GM18520 (cell line): ENCODE results near the gene ZYG11B.
"Not testable (repeated sequence)": the region's sequence is repeated elsewhere in the genome, so short reads cannot be mapped to it uniquely, and the experiment has no call there.

Experiments used
- ATAC-seq: cut with Tn5 transposase; IDR thresholded peaks from one replicate; pipeline ENCODE4 v1.9.1; 2021; ENCODE audit not compliant: unreplicated experiment

ZYG11B gene

DNA sequence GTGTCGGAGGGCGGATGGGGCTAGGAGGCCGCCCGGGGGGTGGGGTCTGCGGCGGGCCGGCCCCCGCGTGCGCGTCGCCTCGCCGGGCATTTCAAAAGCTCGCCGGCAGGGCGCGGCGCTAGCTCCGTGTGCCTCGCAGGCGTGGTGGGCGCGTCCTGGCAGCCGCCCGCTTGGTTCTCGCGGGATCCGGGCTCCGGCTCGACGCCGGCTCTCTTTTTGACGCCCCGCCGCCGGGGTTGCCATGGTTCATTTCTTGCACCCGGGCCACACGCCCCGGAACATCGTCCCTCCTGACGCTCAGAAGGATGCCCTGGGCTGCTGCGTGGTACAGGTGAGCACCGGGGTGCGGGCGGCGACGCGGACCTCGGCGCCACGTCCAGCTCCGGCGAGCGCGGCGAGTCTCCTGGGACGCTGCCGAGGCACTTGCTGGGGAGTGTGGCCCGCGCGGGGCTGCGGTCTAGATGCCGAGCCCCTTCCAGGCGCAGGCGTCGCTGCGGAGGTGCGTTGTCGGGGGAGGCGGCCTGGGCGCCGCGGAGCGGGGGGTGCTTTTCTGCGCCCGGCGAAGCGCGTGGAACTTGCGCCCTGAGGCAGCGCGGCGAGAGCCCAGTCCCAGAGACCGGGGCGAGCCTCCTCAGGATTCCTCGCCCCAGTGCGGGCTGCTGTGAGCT, 116.5 kb downstream of the ZYG11B start, which contains the start of gene ZYG11A:
Gene ZYG11A, plus strand, starts transcription at position 118 of the 668 bp plus-strand sequence. Its CDS starts 124 bp downstream, at position 242.
- ATAC-seq = peak; percentile 74

DNA sequence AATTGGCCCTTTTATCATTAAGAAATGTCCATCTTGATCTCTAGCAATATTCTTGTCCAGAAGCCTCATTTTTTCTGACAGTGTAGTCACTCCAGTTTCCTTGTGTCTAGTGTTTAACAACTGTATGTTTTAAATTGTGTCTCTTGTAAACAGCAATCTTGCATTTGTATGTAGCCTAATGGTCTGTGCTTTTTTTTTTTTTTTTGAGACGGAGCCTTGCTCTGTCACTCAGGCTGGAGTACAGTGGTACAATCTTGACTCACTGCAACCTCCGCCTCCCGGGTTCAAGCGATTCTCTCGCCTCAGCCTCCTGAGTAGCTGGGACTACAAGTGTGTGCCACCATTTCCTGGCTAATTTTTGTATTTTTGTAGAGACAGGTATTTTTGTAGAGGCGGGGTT, 118.9 kb downstream of the ZYG11B start:
- ATAC-seq = not testable (repeated sequence)

DNA sequence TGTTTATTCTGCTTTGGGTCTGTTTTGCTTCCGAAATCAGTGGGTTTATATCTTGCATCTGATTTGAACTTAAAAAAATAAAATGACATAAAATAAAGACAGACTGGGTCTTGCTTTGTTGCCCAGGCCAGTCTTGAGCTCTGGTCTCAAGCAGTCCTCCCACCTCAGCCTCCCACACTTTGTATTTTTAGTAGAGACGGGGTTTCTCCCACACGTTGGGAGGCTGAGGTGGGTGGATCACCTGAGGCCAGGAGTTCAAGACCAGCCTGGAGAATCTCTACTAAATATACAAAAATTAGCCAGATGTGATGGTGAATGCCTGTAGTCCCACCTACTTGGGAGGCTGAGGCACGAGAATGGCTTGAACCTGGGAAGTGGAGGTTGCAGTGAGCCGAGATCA, 122.2 kb downstream of the ZYG11B start:
- no peak for ATAC-seq

DNA sequence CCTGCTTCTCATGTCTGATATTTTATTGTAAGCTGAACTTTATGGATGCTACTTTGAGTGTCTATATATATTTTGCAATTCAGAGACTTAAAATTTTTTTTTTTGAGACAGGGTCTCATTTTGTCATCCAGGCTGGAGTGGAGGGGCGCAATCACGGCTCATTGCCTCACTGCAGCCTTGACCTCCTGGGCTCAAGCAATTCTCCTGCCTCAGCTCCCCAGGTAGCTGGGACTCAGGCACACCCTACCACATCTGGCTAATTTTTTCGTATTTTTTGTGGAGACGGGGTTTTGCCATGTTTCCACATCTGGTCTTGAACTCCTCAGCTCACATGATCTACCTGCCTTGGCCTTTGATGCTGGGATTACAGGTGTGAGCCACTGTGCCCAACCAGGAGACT, 124.7 kb downstream of the ZYG11B start:
- no peak for ATAC-seq

DNA sequence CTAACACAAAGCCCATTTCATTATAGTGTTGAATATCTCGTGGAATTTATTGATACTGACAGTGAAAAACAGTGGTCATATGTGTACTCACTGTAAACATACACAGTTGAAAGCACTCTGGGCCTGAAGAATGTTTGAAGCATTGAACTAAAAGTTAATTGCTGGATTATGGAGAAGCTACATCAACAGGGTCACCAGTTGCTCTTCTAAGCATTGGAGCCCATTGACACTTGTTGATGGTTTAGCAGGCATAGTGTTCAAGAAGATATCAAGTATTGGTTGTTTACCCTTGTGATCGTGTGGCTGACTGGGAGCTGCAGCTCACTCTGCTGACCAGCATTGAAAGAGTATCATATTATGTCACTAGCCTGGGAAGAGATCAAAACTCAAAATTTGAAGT, 126.6 kb downstream of the ZYG11B start:
- no peak for ATAC-seq

DNA sequence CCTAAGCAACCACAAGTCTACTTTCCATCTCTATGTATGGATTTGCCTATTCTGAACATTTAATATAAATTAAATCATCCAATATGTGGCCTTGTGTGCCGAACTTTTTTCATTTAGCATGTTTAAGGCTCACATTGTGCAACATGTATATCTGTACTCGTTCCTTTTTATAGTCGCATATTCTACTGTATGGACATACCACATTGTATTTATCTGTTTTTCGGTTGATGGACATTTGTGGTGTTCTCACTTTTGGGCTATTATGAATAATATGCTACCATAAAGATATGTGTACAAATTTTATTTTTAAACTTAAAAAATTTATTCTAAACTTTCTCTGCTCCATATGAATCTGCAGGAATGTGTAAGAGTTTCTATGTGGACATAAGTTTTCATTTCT, 129.3 kb downstream of the ZYG11B start:
- no peak for ATAC-seq

DNA sequence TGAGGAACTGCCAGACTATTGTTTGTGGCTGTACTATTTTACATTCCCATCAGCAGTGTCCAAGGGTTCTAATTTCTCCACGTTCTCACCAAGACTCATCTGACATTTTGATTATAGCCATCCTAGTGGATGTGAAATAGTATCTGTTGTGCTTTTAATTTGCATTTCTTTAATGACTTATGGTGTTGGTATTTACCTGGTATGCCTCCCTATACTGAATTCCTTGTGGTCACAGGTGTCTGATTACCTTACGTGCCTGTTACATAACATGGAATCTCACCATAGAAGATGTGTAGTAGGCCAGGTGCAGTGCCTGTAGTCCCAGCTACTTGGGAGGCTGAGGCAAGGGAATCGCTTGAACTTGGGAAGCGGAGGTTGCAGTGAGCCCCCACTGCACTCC, 129.8 kb downstream of the ZYG11B start:
- ATAC-seq = no peak

DNA sequence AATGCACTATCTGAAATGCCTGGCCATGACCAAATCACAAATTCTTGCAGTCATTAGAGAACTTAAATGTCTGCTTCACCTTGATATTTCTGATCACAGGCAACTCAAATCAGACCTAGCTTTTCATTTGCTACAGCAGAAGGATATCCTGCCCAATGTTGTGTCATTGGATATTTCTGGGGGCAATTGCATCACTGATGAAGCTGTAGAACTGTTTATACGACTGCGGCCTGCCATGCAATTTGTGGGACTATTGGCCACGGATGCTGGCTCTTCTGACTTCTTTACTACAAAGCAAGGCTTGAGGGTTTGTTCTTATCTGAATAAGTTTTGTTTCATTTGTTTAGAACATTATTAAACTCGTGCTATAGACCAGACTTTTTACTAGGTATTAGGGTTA, 131.2 kb downstream of the ZYG11B start:
- ATAC-seq = no peak

DNA sequence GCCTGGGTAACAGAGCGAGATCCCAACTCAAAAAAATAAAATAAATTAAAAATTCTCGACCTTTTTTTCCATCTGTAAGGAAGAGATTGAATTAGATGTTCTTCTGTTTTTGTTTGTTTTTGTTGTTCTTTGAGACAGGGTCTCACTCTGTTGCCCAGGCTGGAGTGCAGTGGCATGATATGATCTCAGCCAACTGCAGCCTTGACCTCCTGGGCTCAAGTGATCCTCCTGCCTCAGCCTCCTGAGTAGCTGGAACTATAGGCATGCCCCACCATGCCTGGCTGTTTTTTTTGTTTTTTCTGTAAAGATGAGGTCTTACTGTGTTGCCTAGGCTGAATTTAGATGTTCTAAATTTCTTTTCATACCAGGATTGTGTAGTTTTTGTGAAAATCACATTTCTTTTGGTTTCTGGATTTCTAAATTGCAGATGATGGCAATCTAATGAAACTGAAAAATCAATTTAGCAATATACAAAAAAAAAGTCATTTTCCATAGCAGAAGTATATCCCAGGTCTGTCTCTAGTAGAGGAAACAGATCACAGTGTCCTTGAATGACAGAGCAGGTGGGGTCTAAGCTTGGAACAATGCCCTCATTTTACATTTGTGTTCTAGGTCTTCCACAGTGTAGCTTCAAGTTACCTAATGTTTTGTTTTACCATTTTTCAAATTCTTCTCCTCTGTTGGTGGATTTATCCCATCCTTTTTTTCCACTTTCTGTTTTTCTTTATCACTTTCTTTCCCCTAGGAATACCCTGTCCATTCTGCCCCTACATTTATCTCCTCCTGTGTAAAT, 136.6 kb downstream of the ZYG11B start:
- ATAC-seq = no peak

DNA sequence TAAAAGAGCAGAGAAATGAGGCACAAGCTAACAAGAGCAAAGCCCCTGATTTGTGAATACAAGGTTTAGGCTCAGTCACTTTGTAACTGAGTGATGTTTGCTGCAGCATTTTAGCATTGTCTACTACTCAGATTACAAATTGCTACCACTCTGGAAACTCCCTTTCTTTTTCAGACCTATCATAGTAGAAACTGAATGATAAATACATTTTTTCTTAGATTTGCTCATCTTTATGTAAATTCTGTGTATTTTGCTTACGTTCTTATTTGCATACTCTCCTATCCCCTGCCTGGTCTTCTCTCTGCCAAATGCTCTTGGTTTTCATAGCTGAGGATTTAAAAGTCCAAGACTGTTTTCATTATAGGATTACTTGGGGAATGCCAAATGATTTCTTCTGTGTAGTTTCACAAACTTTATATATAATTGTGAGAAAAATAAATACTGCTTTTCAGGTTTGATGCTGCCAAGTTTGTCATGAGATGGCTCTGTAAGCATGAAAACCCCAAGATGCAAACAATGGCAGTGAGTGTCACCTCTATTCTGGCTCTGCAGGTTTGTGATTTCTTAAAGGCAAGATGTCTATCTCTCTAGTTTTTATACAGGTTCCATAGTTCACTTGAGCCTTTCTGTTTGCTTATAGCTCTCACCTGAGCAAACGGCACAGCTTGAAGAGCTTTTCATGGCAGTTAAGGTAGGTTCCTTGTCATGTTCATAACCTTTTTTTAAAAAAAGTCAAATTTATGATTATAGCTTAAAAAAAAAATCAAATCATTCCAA, 141.0 kb downstream of the ZYG11B start:
- peak; percentile 95 for ATAC-seq

DNA sequence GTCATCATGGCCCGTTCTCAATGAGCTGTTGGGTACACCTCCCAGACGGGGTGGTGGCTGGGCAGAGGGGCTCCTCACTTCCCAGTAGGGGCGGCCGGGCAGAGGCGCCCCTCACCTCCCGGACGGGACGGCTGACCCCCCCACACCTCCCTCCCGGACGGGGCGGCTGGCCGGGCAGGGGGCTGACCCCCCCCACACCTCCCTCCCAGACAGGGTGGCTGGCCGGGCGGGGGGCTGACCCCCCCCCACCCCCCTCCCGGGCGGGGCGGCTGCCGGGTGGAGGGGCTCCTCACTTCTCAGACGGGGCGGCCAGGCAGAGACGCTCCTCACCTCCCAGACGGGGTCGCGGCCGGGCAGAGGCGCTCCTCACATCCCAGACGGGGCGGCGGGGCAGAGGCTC, 143.5 kb downstream of the ZYG11B start:
- ATAC-seq = not testable (repeated sequence)

DNA sequence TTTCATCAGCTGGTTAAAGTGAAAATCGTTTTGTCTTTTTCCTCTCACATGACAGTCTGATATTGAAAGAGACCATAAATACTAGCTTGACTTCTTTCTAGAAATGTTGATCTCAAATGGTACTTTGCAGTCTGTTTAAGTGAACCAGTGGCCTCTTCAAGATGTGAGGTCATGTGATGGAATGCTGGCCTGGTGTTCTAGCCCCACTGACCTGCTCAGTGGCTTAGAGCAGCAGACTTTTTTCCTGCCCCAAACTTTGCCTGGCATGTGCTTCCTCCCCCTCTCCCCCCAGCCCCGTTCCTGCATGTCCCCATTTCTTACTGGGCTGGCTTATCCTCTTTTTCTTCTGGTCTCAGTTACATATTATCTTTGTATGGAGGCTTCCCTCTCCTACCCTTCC, 150.6 kb downstream of the ZYG11B start:
- ATAC-seq = no peak
